OCI-LY3 (cell line): ENCODE results near the gene VSIG10L2.

Source experiments
- EZH2phosphoT487 ChIP-seq: fragments of 200-600 bp; shearing (Covaris generic); IDR thresholded peaks from 2 replicates; pipeline ENCODE4 v1.6.1; 2018; ENCODE audit warnings: antibody characterized with exemption, mixed run types, low read depth
- TF ChIP-seq, protein P1 (sequence below): fragments of 200-600, 300-600 bp; sonication (generic); IDR thresholded peaks from 2 replicates; pipeline ENCODE4 v1.5.1; 2014; ENCODE audit warnings: antibody characterized with exemption, low read length, low read depth

DNA sequence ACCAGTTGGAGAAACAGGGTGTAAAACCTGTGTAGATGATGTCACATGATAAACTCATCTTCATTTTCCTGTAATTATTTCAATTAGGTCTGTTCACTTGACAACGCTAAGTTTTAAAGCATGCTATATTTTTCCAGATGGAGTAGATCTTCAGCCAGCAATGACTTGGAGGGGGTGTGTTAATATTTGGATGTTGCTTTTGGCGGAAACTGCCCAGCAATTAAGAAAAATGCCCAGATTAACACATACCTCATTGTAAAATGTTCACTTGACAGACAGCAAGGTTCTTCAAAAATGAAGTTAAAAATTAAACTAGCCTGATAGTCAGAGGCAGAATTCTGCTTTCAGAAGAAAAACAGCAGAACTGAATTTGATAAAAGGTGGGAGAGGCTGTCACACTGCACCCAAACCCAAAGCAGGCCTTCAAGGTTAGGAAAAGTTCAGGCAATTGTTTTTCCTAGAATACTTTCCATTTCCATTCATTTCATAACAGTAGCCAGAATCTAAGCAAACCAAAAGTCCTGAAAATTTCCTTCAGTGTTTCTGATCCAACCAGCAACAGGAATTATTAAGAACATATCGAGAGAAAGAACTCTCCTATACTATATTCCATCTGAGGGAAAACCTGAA lies 33.0 kb downstream of the VSIG10L2 start:
- TF ChIP-seq, protein P1, sequence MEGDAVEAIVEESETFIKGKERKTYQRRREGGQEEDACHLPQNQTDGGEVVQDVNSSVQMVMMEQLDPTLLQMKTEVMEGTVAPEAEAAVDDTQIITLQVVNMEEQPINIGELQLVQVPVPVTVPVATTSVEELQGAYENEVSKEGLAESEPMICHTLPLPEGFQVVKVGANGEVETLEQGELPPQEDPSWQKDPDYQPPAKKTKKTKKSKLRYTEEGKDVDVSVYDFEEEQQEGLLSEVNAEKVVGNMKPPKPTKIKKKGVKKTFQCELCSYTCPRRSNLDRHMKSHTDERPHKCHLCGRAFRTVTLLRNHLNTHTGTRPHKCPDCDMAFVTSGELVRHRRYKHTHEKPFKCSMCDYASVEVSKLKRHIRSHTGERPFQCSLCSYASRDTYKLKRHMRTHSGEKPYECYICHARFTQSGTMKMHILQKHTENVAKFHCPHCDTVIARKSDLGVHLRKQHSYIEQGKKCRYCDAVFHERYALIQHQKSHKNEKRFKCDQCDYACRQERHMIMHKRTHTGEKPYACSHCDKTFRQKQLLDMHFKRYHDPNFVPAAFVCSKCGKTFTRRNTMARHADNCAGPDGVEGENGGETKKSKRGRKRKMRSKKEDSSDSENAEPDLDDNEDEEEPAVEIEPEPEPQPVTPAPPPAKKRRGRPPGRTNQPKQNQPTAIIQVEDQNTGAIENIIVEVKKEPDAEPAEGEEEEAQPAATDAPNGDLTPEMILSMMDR: no peak
- no peak for TF ChIP-seq EZH2phosphoT487
